Lung (tissue), 12 donors: ENCODE measurements around the gene CHSY1. TPM values are rescaled to one million over a fixed set of nuclear protein-coding genes. Genes with fewer than 3 reads are reported as not detected.
A peak's percentile ranks its signal among the peaks of the same experiment; 100 is the strongest.

Source experiments
- ATAC-seq: fragments of 200-7000 bp; cut with Tn5 transposase; one replicate; pipeline ENCODE4 v1.9.1; 2020; ENCODE audit warnings: moderate number of reproducible peaks; ENCODE audit not compliant: insufficient read depth, low FRiP score
- DNase-seq, 3 donors: peaks; one replicate each; pipeline ENCODE4 v3.0.0-alpha.2; 2013 to 2017
- H3K27ac ChIP-seq, 2 donors: one replicate each; pipeline ENCODE4 v1.5.1; 2013; ENCODE audit warnings: mild to moderate bottlenecking in 2 of 2, moderate library complexity in 2 of 2, control low read depth in 1 of 2, inconsistent platforms in 1 of 2, low read depth in 1 of 2, low read length in 1 of 2
- H3K27me3 ChIP-seq, 3 donors: one replicate each; pipeline ENCODE4 v1.5.1; 2013; ENCODE audit warnings: low read length in 2 of 3; ENCODE audit not compliant: control insufficient read depth in 3 of 3, insufficient read depth in 3 of 3
- H3K36me3 ChIP-seq, 4 donors: one replicate each; pipeline ENCODE4 v1.5.1; 2013; ENCODE audit warnings: low read length in 4 of 4, mild to moderate bottlenecking in 1 of 4, moderate library complexity in 1 of 4; ENCODE audit not compliant: control insufficient read depth in 4 of 4, insufficient read depth in 4 of 4
- H3K4me1 ChIP-seq, 5 donors: one replicate each; pipeline ENCODE4 v1.5.1; 2013; ENCODE audit warnings: low read length in 5 of 5, mild to moderate bottlenecking in 2 of 5, moderate library complexity in 1 of 5; ENCODE audit not compliant: control insufficient read depth in 5 of 5, insufficient read depth in 5 of 5
- H3K4me3 ChIP-seq: one replicate; pipeline ENCODE4 v1.5.1; 2013; ENCODE audit warnings: mild to moderate bottlenecking, control low read depth, moderate library complexity
- H3K9ac ChIP-seq, 2 donors: one replicate each; pipeline ENCODE4 v1.5.1; 2013; ENCODE audit warnings: low read length in 2 of 2, control low read depth in 1 of 2; ENCODE audit not compliant: insufficient read depth in 1 of 2
- H3K9me3 ChIP-seq, 4 donors: one replicate each; pipeline ENCODE4 v1.5.1; 2013; ENCODE audit warnings: low read length in 3 of 4, mild to moderate bottlenecking in 1 of 4, moderate library complexity in 1 of 4; ENCODE audit not compliant: control insufficient read depth in 4 of 4, insufficient read depth in 3 of 4
- WGBS, 2 donors: extraction: QIAGEN DNeasy Blood & Tissue Kit; methylation state at CpG; one replicate each; pipeline ENCODE4 v1.1.7; 2013; 5-methylcytosine and 5-hydroxymethylcytosine counted together
- polyA plus RNA-seq, 2 donors: library from polyadenylated mRNA; stranded (reverse); fragments of 200-250 nt; gene quantifications; one replicate each; pipeline ENCODE4 v1.2.1, GENCODE V29; 2013
- total RNA-seq, 2 donors: library from RNA; depleted of rRNA in 1 of 2; stranded (reverse); fragments of >200 nt in 1 of 2; gene quantifications; one replicate each; pipeline ENCODE4 v1.2.1, GENCODE V29; 2014 to 2021
- TF ChIP-seq, protein P1 (sequence below): IDR thresholded peaks from 2 replicates; pipeline ENCODE4 v1.5.1; 2012; ENCODE audit warnings: mild to moderate bottlenecking; ENCODE audit errors: control extremely low read depth, extremely low read depth
- donor health status: control.
- donor health status: control.
- donor health status: Bipolar disorder and iron deficiency.
- donor health status: healthy.
- donor health status: DM: yes; HTN: yes; CAD: no.

Gene CHSY1
- total and polyA plus RNA-seq, 4 donors: 11.8 to 52.2 (median 30.4) TPM

- ATAC-seq (no peak), DNase-seq (no peak)
- Histone ChIP-seq H3K9me3 (no peaks in the 10 kb centered on the region), H3K9ac (peak overlapping the region in 1 of 2 donors; percentile 34), H3K27ac (peak overlapping the region; percentile 10 to 66), H3K36me3 (peaks cover 0 to 2% (median 0%) of the 10 kb centered on the region in 4 donors), H3K4me3 (no peak overlapping the region), H3K27me3 (no peaks in the 10 kb centered on the region), H3K4me1 (peaks cover 4 to 49% (median 27%) of the 10 kb centered on the region in 5 donors)
- TF ChIP-seq, protein P1, sequence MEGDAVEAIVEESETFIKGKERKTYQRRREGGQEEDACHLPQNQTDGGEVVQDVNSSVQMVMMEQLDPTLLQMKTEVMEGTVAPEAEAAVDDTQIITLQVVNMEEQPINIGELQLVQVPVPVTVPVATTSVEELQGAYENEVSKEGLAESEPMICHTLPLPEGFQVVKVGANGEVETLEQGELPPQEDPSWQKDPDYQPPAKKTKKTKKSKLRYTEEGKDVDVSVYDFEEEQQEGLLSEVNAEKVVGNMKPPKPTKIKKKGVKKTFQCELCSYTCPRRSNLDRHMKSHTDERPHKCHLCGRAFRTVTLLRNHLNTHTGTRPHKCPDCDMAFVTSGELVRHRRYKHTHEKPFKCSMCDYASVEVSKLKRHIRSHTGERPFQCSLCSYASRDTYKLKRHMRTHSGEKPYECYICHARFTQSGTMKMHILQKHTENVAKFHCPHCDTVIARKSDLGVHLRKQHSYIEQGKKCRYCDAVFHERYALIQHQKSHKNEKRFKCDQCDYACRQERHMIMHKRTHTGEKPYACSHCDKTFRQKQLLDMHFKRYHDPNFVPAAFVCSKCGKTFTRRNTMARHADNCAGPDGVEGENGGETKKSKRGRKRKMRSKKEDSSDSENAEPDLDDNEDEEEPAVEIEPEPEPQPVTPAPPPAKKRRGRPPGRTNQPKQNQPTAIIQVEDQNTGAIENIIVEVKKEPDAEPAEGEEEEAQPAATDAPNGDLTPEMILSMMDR: no peak
- 85 to 92% methylated on average over 9 of the region's 9 CpGs for WGBS, 2 donors
Measured at GRCh38 chr15:101200181-101200580, 51.7 kb downstream of the CHSY1 start.

DNA sequence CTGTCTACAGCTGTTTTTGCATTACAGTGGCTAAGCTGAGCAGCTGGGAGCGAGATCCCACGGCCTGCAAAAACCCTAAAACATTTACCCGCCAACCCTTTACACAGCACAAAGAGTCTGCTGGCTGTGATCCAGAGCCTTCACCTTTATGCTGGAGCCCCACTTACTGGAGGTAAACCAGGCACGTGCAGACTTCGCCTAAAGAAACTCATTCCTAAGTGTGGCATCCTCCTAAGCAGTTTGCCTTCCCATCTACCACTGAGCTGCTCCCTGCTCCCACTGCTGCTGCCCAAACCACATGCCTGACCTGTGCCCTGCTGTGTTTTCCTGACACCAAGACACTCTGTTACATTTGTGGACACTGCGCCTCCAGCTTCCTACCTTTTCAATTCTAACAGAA lies 53.0 kb downstream of the CHSY1 start:
- DNase-seq (peak in 1 of 3 donors; percentile 50), ATAC-seq (no peak)
- Histone ChIP-seq H3K4me3 (no peak overlapping the region), H3K27me3 (no peaks in the 10 kb centered on the region), H3K27ac (peak overlapping the region in 1 of 2 donors; percentile 74), H3K36me3 (peaks cover 0 to 2% (median 0%) of the 10 kb centered on the region in 4 donors), H3K9me3 (no peaks in the 10 kb centered on the region), H3K4me1 (peaks cover 8 to 53% (median 32%) of the 10 kb centered on the region in 5 donors), H3K9ac (peak overlapping the region in 1 of 2 donors; percentile 2)
- TF ChIP-seq, protein P1: no peak
- WGBS, 2 donors: 77 to 80% methylated on average over 6 of the region's 6 CpGs

- H3K4me3 ChIP-seq: no peak overlapping the region
- H3K36me3 ChIP-seq: peaks cover 0 to 2% (median under 1%) of the 10 kb centered on the region in 4 donors
- peak overlapping the region in 1 of 2 donors; percentile 70 for H3K9ac ChIP-seq
- H3K9me3 ChIP-seq: no peaks in the 10 kb centered on the region
- DNase-seq (no peak), ATAC-seq (no peak)
- no peaks in the 10 kb centered on the region for H3K27me3 ChIP-seq
- H3K27ac ChIP-seq: peak overlapping the region in 1 of 2 donors; percentile 72
- peaks cover 5 to 60% (median 36%) of the 10 kb centered on the region in 5 donors for H3K4me1 ChIP-seq
- WGBS, 2 donors: 85% methylated on average over 16 of the region's 16 CpGs
- TF ChIP-seq, protein P1: no peak
Measured at GRCh38 chr15:101198031-101198575, 53.7 kb downstream of the CHSY1 start.
